Ishikawa (cell line): Measurements from ENCODE around the gene ABCC1.

Source experiments
- CREB1 ChIP-seq: IDR thresholded peaks from 2 replicates; pipeline ENCODE4 v1.6.1; 2012; ENCODE audit warnings: low read depth
- EGR1 ChIP-seq: IDR thresholded peaks from 2 replicates; pipeline ENCODE4 v1.6.1; 2012
- EP300 ChIP-seq: IDR thresholded peaks from 2 replicates; pipeline ENCODE4 v1.6.1; 2012; ENCODE audit warnings: borderline replicate concordance
- MAX ChIP-seq: IDR thresholded peaks from 2 replicates; pipeline ENCODE4 v1.6.1; 2012
- NFIC ChIP-seq: IDR thresholded peaks from 2 replicates; pipeline ENCODE4 v1.6.1; 2012
- RAD21 ChIP-seq: IDR thresholded peaks from 2 replicates; pipeline ENCODE4 v1.6.1; 2012; ENCODE audit warnings: low read depth
- REST ChIP-seq: IDR thresholded peaks from 2 replicates; pipeline ENCODE4 v1.6.1; 2012; ENCODE audit warnings: low read depth, mild to moderate bottlenecking
- USF1 ChIP-seq: IDR thresholded peaks from 2 replicates; pipeline ENCODE4 v1.6.1; 2012

GRCh38 chr16:16059895-16060590 lies 110.6 kb downstream of the ABCC1 start:
- TF ChIP-seq RAD21 (no peak), EP300 (no peak), EGR1 (no peak), NFIC (no peak), USF1 (no peak), REST (no peak), CREB1 (no peak), MAX (no peak)
